ENCODE measurements around the gene HIVEP3.

HIVEP3 gene

DNA sequence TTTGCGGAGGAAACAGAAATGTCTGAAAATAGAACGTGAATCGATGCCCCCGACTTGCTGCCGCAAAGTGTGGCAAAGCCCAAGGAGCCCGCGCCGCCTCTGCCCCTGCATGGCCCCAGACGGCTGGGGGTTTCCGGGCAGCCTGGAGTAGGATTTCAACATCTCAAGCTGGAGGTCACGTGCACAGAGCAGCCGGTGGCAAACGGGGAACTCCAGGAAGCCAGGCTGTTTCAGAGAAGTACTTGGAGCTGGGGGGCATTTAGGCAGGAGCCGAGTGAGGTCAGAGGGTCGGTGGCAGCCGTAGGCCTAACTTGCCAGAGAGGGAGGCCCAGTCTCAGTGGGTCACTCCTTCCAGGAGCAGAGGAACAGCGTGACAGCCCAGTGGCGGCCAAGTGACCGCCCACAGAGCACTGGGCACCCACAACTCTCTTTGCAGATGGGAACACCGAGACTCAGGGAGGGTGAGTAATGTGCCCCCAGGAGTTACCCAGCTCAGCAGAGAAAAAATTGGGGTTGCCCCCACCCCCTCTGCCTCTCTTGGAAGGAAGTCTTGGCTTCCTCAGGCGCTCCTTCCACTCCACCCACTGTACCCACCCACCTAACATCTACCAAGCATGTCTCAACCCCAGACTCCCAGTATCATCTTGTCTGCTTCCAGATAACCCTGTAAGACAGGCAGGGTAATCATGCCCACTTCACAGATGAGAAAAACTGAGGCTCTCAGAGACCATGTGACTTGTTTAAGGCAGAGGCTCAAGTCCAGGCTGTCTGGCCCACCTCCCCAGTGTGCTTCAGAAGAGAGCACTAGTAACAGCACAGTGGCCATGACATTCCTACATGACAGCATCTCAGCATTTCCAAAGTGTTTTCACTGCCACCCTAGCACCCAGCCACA, 179.4 kb downstream of the HIVEP3 start:
- Histone ChIP-seq H3K9ac (no peak overlapping the region), H3K9me3 (ENCODE audit: control insufficient read depth, low read length) (no peaks in the 10 kb centered on the region), H3K36me3 (ENCODE audit: control insufficient read depth, insufficient read depth, low read length) (no peaks in the 10 kb centered on the region), H3K4me3 (ENCODE audit: low read depth, low read length) (no peak overlapping the region), H3K4me2 (ENCODE audit: low read length) (no peak overlapping the region), H2AFZ (peak overlapping the region; percentile 28), H3K27ac (no peak overlapping the region), H3K27me3 (ENCODE audit: control insufficient read depth, insufficient read depth, low read length) (no peaks in the 10 kb centered on the region), H3K79me2 (no peaks in the 10 kb centered on the region), H3K4me1 (no peaks in the 10 kb centered on the region)
- TF ChIP-seq, protein P1, sequence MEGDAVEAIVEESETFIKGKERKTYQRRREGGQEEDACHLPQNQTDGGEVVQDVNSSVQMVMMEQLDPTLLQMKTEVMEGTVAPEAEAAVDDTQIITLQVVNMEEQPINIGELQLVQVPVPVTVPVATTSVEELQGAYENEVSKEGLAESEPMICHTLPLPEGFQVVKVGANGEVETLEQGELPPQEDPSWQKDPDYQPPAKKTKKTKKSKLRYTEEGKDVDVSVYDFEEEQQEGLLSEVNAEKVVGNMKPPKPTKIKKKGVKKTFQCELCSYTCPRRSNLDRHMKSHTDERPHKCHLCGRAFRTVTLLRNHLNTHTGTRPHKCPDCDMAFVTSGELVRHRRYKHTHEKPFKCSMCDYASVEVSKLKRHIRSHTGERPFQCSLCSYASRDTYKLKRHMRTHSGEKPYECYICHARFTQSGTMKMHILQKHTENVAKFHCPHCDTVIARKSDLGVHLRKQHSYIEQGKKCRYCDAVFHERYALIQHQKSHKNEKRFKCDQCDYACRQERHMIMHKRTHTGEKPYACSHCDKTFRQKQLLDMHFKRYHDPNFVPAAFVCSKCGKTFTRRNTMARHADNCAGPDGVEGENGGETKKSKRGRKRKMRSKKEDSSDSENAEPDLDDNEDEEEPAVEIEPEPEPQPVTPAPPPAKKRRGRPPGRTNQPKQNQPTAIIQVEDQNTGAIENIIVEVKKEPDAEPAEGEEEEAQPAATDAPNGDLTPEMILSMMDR (IDR thresholded peaks at IDR 0.05): no peak

DNA sequence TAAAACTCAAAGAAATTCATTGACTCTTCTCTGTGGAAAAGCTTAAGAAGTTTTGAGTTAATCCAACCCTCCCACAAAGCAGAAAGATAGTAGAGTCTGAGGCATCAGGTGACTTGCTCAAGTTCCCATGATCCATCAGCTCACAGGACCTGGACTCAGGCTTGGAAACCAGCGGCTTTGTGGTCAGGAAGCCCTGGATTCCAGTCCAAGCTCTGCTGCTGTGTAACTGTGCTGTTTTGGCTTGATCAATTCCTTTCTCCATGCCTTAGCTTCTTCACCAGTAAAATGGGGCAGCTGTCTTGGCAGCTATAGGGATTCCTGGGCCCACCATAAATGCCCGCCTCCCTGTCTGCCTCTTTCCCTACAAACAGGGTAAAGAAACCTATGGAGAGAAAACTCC, 180.2 kb downstream of the HIVEP3 start:
- Histone ChIP-seq H3K9ac (no peak overlapping the region), H3K4me3 (ENCODE audit: low read depth, low read length) (no peak overlapping the region), H3K27me3 (ENCODE audit: control insufficient read depth, insufficient read depth, low read length) (no peaks in the 10 kb centered on the region), H3K4me1 (no peaks in the 10 kb centered on the region), H3K36me3 (ENCODE audit: control insufficient read depth, insufficient read depth, low read length) (no peaks in the 10 kb centered on the region), H3K27ac (no peak overlapping the region), H3K9me3 (ENCODE audit: control insufficient read depth, low read length) (no peaks in the 10 kb centered on the region), H2AFZ (peak overlapping the region; percentile 28), H3K79me2 (no peaks in the 10 kb centered on the region), H3K4me2 (ENCODE audit: low read length) (no peak overlapping the region)
- TF ChIP-seq, protein P1 (IDR thresholded peaks at IDR 0.05): no peak

DNA sequence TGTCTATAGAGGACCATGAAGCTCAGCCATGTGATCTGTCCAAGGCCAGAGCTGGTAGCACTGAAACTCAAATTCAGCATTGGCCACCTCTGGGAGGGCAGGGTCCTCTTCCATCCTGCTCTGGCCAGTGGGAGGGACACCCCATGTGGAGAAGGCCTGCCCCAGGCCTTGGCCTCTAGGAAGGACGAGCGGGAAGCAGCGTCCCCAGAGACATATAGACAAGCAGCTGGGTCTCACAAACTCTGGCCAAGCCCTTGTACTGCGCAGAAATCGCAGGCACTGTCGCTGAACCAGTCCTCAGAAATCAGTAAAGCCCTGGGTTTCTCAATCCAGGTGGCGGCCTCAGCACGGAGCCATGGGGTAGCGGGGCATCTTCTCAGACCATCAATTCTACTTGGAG, 180.7 kb downstream of the HIVEP3 start:
- Histone ChIP-seq H3K4me2 (ENCODE audit: low read length) (no peak overlapping the region), H3K9me3 (ENCODE audit: control insufficient read depth, low read length) (no peaks in the 10 kb centered on the region), H3K36me3 (ENCODE audit: control insufficient read depth, insufficient read depth, low read length) (no peaks in the 10 kb centered on the region), H3K27me3 (ENCODE audit: control insufficient read depth, insufficient read depth, low read length) (no peaks in the 10 kb centered on the region), H3K9ac (no peak overlapping the region), H2AFZ (no peak overlapping the region), H3K4me1 (no peaks in the 10 kb centered on the region), H3K4me3 (ENCODE audit: low read depth, low read length) (no peak overlapping the region), H3K27ac (no peak overlapping the region), H3K79me2 (no peaks in the 10 kb centered on the region)
- TF ChIP-seq, protein P1 (IDR thresholded peaks at IDR 0.05): no peak

DNA sequence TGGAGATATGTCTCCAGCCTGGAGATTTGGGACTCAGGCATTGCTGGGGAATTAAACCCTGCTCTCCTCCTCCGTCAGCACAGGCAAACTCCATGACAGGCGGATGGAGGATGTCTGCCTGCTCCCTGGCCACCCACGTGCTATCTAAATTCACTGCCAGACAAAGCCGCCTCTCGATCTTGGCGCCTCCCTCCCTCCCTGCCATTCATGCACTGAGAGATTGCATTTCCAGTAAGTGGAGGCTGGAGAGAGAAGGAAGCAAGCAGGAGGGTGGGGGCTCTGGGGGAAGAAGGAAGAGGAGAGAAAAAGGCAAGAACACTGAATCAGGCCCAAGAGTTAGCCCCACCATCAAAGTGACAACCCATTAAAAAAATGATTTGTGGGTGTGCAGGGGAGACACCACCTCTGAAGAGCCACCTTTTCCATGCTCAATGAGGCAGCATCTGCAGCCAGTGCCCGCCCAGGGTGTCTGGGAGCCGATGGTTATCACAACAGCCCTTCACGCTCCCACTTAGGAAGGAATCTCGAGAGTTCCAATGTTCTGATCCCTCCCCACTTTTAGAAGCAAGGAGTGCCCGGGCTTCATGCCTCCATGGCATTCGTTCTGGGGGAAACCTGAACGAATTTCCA, 183.0 kb downstream of the HIVEP3 start:
- no peaks in the 10 kb centered on the region for H3K27me3 ChIP-seq (ENCODE audit: control insufficient read depth, insufficient read depth, low read length)
- H3K27ac ChIP-seq: no peak overlapping the region
- H3K9ac ChIP-seq: no peak overlapping the region
- TF ChIP-seq, protein P1 (IDR thresholded peaks at IDR 0.05): no peak
- no peak overlapping the region for H3K4me3 ChIP-seq (ENCODE audit: low read depth, low read length)
- no peaks in the 10 kb centered on the region for H3K9me3 ChIP-seq (ENCODE audit: control insufficient read depth, low read length)
- H3K79me2 ChIP-seq: no peaks in the 10 kb centered on the region
- H3K4me1 ChIP-seq: no peaks in the 10 kb centered on the region
- H3K4me2 ChIP-seq (ENCODE audit: low read length): no peak overlapping the region
- H3K36me3 ChIP-seq (ENCODE audit: control insufficient read depth, insufficient read depth, low read length): no peaks in the 10 kb centered on the region
- no peak overlapping the region for H2AFZ ChIP-seq

Data from parathyroid adenoma (tissue), 2 donors.